Measurements from ENCODE around the gene GDPD5.

GDPD5 gene

GRCh38 chr11:75490221-75491181, 35.2 kb downstream of the GDPD5 start:
- no peak for DNase-seq (ENCODE audit: low read depth, low spot score)

- no peak for DNase-seq (ENCODE audit: low read depth, low spot score)
These were observed 38.4 kb downstream of the GDPD5 start for GRCh38 chr11:75487365-75487764.

GRCh38 chr11:75485742-75486141, 40.0 kb downstream of the GDPD5 start:
- no peak for DNase-seq (ENCODE audit: low read depth, low spot score)

GRCh38 chr11:75482931-75483469, 42.7 kb downstream of the GDPD5 start:
- DNase-seq (ENCODE audit: low read depth, low spot score) = no peak

- no peak for DNase-seq (ENCODE audit: low read depth, low spot score)
These were observed 43.7 kb downstream of the GDPD5 start for GRCh38 chr11:75481922-75482606.

GRCh38 chr11:75481223-75481921, 44.4 kb downstream of the GDPD5 start:
- no peak for DNase-seq (ENCODE audit: low read depth, low spot score)

GRCh38 chr11:75480185-75481175, 45.3 kb downstream of the GDPD5 start:
- DNase-seq (ENCODE audit: low read depth, low spot score) = no peak

- DNase-seq (ENCODE audit: low read depth, low spot score) = no peak
These were observed 46.1 kb downstream of the GDPD5 start for GRCh38 chr11:75479597-75480145.

- DNase-seq (ENCODE audit: low read depth, low spot score) = no peak
These were observed 46.8 kb downstream of the GDPD5 start for GRCh38 chr11:75478783-75479596.

- no peak for DNase-seq (ENCODE audit: low read depth, low spot score)
These were observed 48.2 kb downstream of the GDPD5 start for GRCh38 chr11:75477614-75477935.

GRCh38 chr11:75476739-75477613, 48.8 kb downstream of the GDPD5 start:
- no peak for DNase-seq (ENCODE audit: low read depth, low spot score)

GRCh38 chr11:75475767-75476650, 49.7 kb downstream of the GDPD5 start:
- no peak for DNase-seq (ENCODE audit: low read depth, low spot score)

- DNase-seq (ENCODE audit: low read depth, low spot score) = peak; percentile 21
These were observed 50.6 kb downstream of the GDPD5 start for GRCh38 chr11:75474878-75475766.

- DNase-seq (ENCODE audit: low read depth, low spot score) = no peak
These were observed 51.5 kb downstream of the GDPD5 start for GRCh38 chr11:75474240-75474639.

GRCh38 chr11:75473684-75474083, 52.1 kb downstream of the GDPD5 start:
- DNase-seq (ENCODE audit: low read depth, low spot score) = no peak

- no peak for DNase-seq (ENCODE audit: low read depth, low spot score)
These were observed 53.5 kb downstream of the GDPD5 start for GRCh38 chr11:75472081-75472732.
